Left kidney (tissue), 2 donors: ENCODE data around the gene GUCY1A2. TPM values are rescaled to one million over a fixed set of nuclear protein-coding genes. Genes with fewer than 3 reads are reported as not detected.
"Not testable (repeated sequence)": the region's sequence is repeated elsewhere in the genome, so short reads cannot be mapped to it uniquely, and the experiment has no call there.

Experiments used
- DNase-seq: peaks from one replicate; pipeline ENCODE4 v3.0.0-alpha.2; 2013
- polyA plus RNA-seq: library from polyadenylated mRNA; unstranded; fragments of 120-200 nt; gene quantifications from one replicate; pipeline ENCODE4 v1.2.1, GENCODE V29; 2013; ENCODE audit not compliant: insufficient read length

GUCY1A2 gene
- polyA plus RNA-seq, 1 donor = 2.5 TPM

DNA sequence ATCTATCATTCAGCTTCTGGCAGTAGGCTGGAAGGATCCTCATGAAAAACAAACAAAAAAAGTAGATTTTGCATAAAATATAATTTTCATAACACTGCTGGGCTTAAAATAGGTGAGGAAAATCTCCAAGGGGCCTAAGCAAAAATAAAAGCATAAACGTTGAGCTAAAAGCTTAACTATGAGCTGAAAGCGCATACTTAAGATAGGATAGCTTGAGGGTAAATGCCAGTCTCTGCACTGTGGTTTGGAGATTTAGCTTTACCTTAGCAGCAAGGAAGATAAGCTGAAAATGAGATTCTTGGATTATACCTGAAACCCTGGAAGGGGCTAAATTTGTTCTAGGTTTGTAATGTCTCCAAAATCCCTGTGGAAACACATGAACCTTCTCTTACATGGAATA lies 183.7 kb downstream of the GUCY1A2 start:
- no peak for DNase-seq

DNA sequence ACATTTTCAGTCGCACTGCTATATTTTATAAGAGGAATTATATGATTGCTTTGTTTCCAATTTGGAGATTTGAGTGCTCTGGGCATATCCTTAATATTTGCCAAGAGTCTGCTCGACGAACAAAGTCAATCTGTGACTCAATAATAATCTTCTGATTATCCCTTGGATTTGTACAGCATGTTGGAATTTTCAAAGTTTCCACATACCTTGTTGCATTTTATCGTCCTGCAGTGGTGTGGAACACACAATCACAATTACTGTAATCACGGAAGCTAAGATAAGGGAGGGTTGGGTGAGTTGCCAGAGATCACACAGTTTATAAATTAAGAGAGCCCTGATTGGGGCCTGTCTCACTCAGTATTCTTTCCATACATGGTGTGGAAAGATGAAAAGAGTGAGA lies 189.3 kb downstream of the GUCY1A2 start:
- DNase-seq = no peak

DNA sequence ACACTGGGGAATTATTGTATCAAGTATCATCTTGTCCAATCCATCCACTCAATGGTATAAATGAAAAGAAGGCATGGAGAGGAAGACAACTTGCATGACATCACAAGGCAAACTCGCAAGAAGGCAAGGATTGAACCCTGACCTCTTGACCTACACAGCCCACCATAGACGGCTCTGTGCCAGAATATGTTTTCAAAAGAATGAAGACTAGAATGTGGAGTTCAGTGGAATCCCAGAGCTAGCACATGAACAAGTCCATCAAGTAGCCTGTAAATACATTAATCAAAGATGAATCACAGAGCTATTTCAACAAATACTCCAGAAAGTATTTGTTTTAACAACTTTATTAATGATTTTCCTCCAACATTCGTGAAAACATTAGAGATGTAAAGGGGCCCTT lies 189.7 kb downstream of the GUCY1A2 start:
- no peak for DNase-seq

GRCh38 chr11:106827687-106828086 lies 190.6 kb downstream of the GUCY1A2 start:
- no peak for DNase-seq

GRCh38 chr11:106826558-106826957 lies 191.7 kb downstream of the GUCY1A2 start:
- not testable (repeated sequence) for DNase-seq

- DNase-seq = no peak
These were observed 196.4 kb downstream of the GUCY1A2 start for GRCh38 chr11:106821826-106822225.

- DNase-seq = no peak
These were observed 197.0 kb downstream of the GUCY1A2 start for GRCh38 chr11:106821291-106821690.

DNA sequence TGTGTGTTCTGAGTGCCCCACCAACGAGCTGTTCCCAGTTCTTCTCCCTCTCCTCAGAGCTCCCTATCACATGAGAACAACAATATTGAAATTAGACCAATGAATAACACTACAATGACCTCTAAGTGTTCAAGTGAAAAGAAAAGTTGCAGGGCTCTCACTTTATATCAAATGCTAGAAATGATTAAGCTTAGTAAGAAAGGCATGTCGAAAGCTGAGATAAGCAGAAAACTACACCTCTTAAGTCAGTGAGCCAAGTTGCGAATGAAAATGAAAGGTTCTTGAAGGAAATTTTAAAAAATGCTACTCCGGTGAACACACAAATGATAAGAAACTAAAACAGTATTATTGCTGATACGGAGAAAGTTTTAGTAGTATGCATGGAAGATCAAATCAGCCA lies 199.8 kb downstream of the GUCY1A2 start:
- no peak for DNase-seq

DNA sequence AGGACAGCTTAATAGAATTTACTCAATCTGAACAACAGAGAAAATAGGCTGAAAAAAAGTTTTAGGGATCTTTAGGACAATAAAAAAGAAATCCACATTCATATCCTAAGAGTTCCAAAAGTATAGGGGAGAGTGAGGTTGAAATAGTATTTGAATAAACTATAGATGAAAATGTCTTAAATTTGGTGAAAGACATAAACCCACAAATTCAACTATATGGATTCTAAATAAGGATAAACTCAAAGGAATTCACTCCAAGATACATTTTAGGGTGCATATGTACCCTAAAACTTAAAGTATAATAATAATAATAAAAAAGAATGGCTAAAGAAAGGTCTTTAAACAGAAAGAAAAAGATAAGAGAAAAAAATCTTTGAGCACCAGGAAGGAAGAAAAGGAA lies 203.1 kb downstream of the GUCY1A2 start:
- no peak for DNase-seq

- no peak for DNase-seq
These were observed 204.5 kb downstream of the GUCY1A2 start for GRCh38 chr11:106813806-106814205.

DNA sequence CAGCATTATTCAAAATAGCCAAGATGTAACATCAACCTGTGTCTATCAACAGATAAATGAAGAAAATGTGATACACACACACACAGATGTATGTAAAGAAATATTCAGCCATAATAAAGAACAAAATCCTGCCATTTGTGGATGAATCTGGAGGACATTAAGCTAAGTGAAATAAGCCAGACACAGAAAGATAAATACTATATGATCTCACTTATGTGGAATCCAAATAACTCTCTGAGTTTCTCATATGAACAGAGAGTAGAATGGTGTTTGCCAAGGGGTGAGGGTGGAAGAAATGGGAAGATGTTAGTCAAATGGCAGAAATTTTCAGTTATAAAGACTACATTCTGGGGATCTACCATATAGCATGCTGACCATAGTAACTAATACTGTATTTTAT lies 224.2 kb downstream of the GUCY1A2 start:
- DNase-seq = no peak

DNA sequence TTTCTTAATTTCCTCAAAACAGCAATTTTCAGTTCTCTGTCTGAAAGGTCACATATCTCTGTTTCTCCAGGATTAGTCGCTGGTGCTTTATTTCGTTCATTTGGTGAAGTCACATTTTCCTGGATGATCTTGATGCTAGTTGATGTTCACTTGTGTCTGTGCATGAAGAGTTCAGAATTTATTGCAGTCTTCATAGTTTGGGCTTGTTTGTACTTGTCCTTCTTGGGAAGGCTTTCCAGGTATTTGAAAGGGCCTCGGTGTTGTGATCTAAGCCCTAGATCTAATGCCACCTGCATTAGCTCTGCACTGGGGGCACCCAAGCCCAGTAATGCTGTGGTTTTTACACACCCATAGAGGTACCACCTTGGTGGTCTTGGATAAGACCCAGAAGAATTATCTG lies 228.9 kb downstream of the GUCY1A2 start:
- DNase-seq = no peak

DNA sequence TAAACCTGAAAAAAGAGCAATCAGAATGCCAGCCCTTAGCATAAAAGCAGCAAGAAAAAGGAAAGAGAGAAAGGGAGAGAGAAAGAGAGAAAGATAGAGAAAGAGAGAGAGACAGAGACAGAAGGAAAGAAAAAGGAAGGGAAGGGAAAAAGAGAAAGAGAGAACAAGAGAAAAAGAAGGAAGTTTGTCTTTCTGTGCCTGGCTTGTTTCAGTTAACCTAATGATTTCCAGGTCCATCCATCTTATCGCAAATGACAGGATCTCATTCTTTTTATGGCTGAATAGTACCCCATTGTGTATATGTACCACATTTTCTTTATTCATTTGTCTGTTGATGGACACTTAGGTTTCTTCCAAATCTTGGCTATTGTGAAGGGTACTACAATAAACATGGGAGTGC lies 230.8 kb downstream of the GUCY1A2 start:
- no peak for DNase-seq

DNA sequence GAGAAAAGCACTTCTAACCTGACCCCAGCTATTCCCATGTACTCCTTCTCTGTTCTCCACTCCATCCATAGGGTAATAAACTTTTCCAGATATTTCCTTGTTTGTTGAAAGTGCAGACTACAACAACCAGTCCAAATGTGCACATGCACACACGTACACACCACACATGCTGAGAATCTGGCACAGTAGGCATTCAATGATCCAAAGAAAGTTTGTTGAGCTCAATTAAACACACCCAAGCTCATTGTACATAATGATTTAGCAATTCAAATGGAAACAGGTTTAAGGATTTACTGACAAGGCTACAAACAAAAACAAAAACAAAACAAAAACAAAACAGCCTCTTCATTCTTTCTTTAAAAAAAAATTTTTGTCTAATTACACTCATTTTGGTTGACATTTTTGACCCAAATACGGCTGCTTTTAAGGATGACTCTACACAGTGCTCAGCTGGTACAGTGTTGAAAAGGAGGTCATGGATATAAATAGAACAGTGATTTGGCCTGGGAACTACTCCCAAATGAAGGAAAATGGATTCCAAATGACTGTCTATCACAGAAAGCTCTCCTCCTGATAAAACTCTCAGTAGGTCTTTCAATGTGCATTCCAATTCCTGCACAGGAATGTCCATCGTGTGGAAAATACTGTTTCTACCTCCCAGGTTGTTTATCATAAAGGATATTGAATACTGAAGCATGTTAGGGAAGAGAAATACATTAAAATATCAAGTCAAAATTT lies 232.2 kb downstream of the GUCY1A2 start:
- DNase-seq = no peak

- not testable (repeated sequence) for DNase-seq
These were observed 241.0 kb downstream of the GUCY1A2 start for GRCh38 chr11:106777302-106777701.

DNA sequence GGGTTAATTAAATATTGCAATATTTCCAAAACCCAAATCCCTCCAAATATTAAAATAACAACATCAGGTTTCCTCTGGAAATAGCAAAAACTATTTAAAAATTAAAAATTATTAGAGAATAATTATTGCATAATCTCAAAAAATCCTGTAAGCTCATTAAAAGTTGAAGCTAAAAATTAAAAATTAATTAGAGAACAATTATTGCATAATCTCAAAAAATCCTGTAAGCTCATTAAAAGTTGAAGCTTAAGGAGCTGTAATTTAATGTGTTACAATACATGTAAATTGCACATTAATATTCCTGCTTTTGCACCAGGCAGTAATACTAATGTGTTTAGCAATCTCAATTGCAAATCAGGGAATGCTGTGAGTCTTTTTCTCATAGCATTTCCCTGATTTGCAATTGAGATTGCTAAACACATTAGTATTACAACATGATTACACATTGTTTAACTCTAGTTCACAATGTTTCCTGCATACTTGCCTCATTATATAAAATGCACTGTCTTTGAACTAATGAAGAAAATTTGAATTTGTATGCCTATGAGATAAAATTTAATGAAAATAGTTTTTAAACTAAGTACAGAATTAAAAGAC lies 247.7 kb downstream of the GUCY1A2 start:
- no peak for DNase-seq

DNA sequence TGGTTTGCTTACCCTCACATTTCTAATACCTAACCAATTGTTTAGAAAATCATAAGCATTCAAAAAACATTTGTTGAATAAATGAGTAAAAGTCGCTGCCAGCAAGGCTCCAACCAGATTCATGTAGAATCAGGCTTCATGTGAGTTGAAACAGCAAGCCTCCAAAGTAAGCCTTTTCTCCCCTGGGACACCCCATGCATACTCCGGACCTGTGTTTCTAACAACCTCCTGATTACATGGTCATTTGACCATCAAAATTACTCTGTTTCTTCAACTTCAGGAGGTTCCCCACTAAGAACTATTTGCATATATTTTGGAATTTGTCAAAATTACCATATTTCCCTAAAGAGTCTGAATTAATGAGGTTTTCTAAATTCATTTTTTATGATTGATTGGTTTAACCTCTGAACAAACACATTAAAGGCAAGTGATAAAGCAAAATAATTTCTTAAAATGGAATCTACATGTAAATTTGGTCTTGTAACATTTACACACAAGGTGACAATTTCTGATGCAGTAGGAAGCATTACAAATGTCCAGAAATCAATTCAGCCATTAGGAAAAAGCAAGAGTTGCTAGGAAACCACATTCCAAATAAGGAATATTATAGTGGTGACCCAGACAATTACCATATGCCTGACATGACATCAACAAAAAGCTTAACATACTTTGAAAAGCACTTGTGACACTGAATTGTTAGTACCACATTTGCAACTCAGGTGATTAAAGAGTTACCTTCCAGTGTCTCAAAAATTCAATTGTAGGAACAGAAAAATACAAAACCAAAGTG lies 252.6 kb downstream of the GUCY1A2 start:
- no peak for DNase-seq

- no peak for DNase-seq
These were observed 254.8 kb downstream of the GUCY1A2 start for GRCh38 chr11:106763501-106763900.

GRCh38 chr11:106761745-106762144 lies 256.5 kb downstream of the GUCY1A2 start:
- no peak for DNase-seq

GRCh38 chr11:106761240-106761639 lies 257.0 kb downstream of the GUCY1A2 start:
- no peak for DNase-seq

- no peak for DNase-seq
These were observed 270.2 kb downstream of the GUCY1A2 start for GRCh38 chr11:106748059-106748458.

- DNase-seq = no peak
These were observed 272.3 kb downstream of the GUCY1A2 start for GRCh38 chr11:106745941-106746340.

DNA sequence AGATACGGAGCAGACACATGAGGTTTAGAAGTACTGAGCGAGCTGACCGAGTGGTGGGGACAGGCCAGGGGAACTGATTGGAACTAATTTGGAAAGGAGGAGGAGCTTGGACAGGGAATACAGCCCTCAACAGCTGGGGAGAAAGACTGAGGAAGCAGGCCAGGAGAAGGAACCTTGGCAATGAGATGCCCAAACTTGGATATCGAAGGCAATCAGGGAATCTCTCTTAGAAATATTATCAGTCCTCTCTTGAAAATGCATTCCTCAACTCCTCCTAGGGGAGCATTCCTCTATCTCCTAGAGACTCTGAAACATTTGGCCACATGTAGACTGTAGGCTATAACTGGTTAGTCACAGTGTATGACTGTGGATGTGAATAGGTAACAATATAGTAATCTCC lies 284.6 kb downstream of the GUCY1A2 start:
- DNase-seq = no peak
